Neuronal stem cell (in vitro differentiated cells): ENCODE measurements around the gene SYNE1. TPM values are rescaled to one million over a fixed set of nuclear protein-coding genes. Genes with fewer than 3 reads are reported as not detected.
"Not testable (repeated sequence)": the region's sequence is repeated elsewhere in the genome, so short reads cannot be mapped to it uniquely, and the experiment has no call there.

ENCODE experiments used
- DNase-seq: peaks from one replicate; pipeline ENCODE4 v3.0.0-alpha.2; 2013; ENCODE audit warnings: low spot score
- H2AFZ ChIP-seq: one replicate; pipeline ENCODE4 v1.6.1; 2013; ENCODE audit warnings: mild to moderate bottlenecking, low read length, inconsistent platforms
- H2AK5ac ChIP-seq: 2 replicates; pipeline ENCODE4 v1.6.1; 2013; ENCODE audit warnings: low read depth, mild to moderate bottlenecking, inconsistent platforms, low read length, moderate library complexity, mixed read lengths
- H2BK120ac ChIP-seq: 2 replicates; pipeline ENCODE4 v1.6.1; 2013; ENCODE audit warnings: low read depth, mild to moderate bottlenecking, inconsistent platforms, low read length, moderate library complexity, mixed read lengths
- H2BK12ac ChIP-seq: one replicate; pipeline ENCODE4 v1.6.1; 2013; ENCODE audit warnings: low read length, inconsistent platforms
- H2BK15ac ChIP-seq: 2 replicates; pipeline ENCODE4 v1.6.1; 2013; ENCODE audit warnings: mild to moderate bottlenecking, low read length, inconsistent platforms, mixed read lengths
- H2BK5ac ChIP-seq: one replicate; pipeline ENCODE4 v1.6.1; 2013; ENCODE audit warnings: inconsistent platforms, mild to moderate bottlenecking, low read length, moderate library complexity
- H3K14ac ChIP-seq: one replicate; pipeline ENCODE4 v1.6.1; 2013; ENCODE audit warnings: low read length, inconsistent platforms
- H3K18ac ChIP-seq: 2 replicates; pipeline ENCODE4 v1.6.1; 2013; ENCODE audit warnings: low read length, inconsistent platforms
- H3K23ac ChIP-seq: 2 replicates; pipeline ENCODE4 v1.6.1; 2013; ENCODE audit warnings: low read depth, mild to moderate bottlenecking, mixed read lengths, low read length, inconsistent platforms; ENCODE audit not compliant: poor library complexity
- H3K27ac ChIP-seq: replicated peaks from 3 replicates; pipeline ENCODE4 v1.5.1; 2013; ENCODE audit warnings: low read length, inconsistent platforms
- H3K27me3 ChIP-seq, 3 experiments: 2 replicates each; pipeline ENCODE4 v1.6.1; 2013; ENCODE audit warnings: low read length in 3 of 3, mild to moderate bottlenecking in 2 of 3, inconsistent platforms in 1 of 3, low read depth in 1 of 3, mixed read lengths in 1 of 3, moderate library complexity in 1 of 3; ENCODE audit not compliant: control insufficient read depth in 3 of 3, insufficient read depth in 3 of 3
- H3K36me3 ChIP-seq, 2 donors: replicated peaks in 1 of 2; 2 replicates each; pipeline ENCODE4 v1.6.1; 2013; ENCODE audit warnings: low read length in 2 of 2; ENCODE audit not compliant: control insufficient read depth in 2 of 2, insufficient read depth in 2 of 2
- H3K4ac ChIP-seq: 2 replicates; pipeline ENCODE4 v1.6.1; 2013; ENCODE audit warnings: inconsistent platforms, mild to moderate bottlenecking, low read length, moderate library complexity
- H3K4me1 ChIP-seq, 2 donors: 1 replicate in 1 of 2; 2 replicates in 1 of 2; pipeline ENCODE4 v1.6.1; 2013; ENCODE audit warnings: low read length in 2 of 2, low read depth in 1 of 2; ENCODE audit not compliant: control insufficient read depth in 2 of 2, insufficient read depth in 1 of 2
- H3K4me2 ChIP-seq: one replicate; pipeline ENCODE4 v1.6.1; 2013; ENCODE audit warnings: mild to moderate bottlenecking, low read length, inconsistent platforms; ENCODE audit not compliant: insufficient read depth, poor library complexity, severe bottlenecking
- H3K4me3 ChIP-seq, 2 donors: 2 replicates each; pipeline ENCODE4 v1.5.1; 2013; ENCODE audit warnings: low read length in 2 of 2, mild to moderate bottlenecking in 2 of 2, inconsistent platforms in 1 of 2, moderate library complexity in 1 of 2
- H3K79me1 ChIP-seq: one replicate; pipeline ENCODE4 v1.6.1; 2013; ENCODE audit warnings: low read depth, mild to moderate bottlenecking, inconsistent platforms, low read length, moderate library complexity
- H3K9ac ChIP-seq: one replicate; pipeline ENCODE4 v1.6.1; 2013; ENCODE audit warnings: mild to moderate bottlenecking, low read depth, low read length, inconsistent platforms; ENCODE audit not compliant: poor library complexity
- H3K9me3 ChIP-seq, 2 donors: replicated peaks in 1 of 2; 2 replicates each; pipeline versions ENCODE3 to v1.6.1; 2013; ENCODE audit warnings: low read length in 2 of 2, mild to moderate bottlenecking in 2 of 2, inconsistent platforms in 1 of 2, low read depth in 1 of 2, mixed read lengths in 1 of 2, moderate library complexity in 1 of 2; ENCODE audit not compliant: control insufficient read depth in 2 of 2, insufficient read depth in 1 of 2
- H4K8ac ChIP-seq: one replicate; pipeline ENCODE4 v1.6.1; 2013; ENCODE audit warnings: low read depth, mild to moderate bottlenecking, inconsistent platforms, low read length, moderate library complexity
- H4K91ac ChIP-seq: one replicate; pipeline ENCODE4 v1.6.1; 2013; ENCODE audit warnings: low read length, low read depth, mild to moderate bottlenecking, inconsistent platforms; ENCODE audit not compliant: poor library complexity
- WGBS, 2 donors: extraction: QIAGEN DNeasy Blood & Tissue Kit; methylation state at CpG; one replicate each; pipeline ENCODE4 v1.1.7; 2013; ENCODE audit warnings: missing lambda C conversion rate in 2 of 2, mixed read lengths in 1 of 2; ENCODE audit not compliant: insufficient read length in 2 of 2, insufficient replicate concordance in 1 of 2; ENCODE audit errors: extremely low coverage in 2 of 2; 5-methylcytosine and 5-hydroxymethylcytosine counted together
- small RNA-seq: library from polyadenylated mRNA; stranded (forward); fragments of <200 nt; extraction: miRNeasy Mini kit (QIAGEN cat#:217004); gene quantifications from one replicate; pipeline ENCODE3, GENCODE V24; 2013; ENCODE audit not compliant: insufficient read depth

The SYNE1 gene

DNA sequence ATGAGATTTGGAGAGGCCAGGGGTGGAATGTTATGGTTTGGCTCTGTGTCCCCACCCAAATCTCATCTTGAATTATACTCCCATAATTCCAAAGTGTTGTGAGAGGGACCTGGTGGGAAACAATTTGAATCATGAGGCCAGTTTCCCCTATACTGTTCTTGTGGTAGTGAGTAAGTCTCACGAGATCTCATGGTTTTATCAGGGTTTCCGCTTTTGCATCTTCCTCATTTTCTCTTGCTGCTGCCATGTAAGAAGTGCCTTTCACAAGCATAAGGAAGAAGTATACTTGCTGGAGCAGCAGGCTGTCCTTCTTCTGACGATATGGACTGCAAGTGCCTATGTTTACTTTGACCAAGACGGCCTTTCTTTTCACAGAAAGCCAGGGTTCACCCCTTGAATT lies 559.2 kb downstream of the SYNE1 start:
- H4K91ac ChIP-seq, result no peak overlapping the region
- DNase-seq, result no peak
- no peaks in the 10 kb centered on the region for H3K79me1 ChIP-seq
- H2AFZ ChIP-seq, result no peak overlapping the region
- no peak overlapping the region for H3K9ac ChIP-seq
- no peak overlapping the region for H3K14ac ChIP-seq
- H2BK5ac ChIP-seq, result no peak overlapping the region
- H3K4me1 ChIP-seq, result no peaks in the 10 kb centered on the region
- H3K4me3 ChIP-seq, result no peak overlapping the region
- no peak overlapping the region for H2BK12ac ChIP-seq
- H3K36me3 ChIP-seq, result no peaks in the 10 kb centered on the region
- no peak overlapping the region for H3K18ac ChIP-seq
- H3K23ac ChIP-seq, result no peak overlapping the region
- H3K27ac ChIP-seq, result no peak overlapping the region
- H2BK15ac ChIP-seq, result no peak overlapping the region
- H4K8ac ChIP-seq, result no peak overlapping the region
- no peak overlapping the region for H2BK120ac ChIP-seq
- no peak overlapping the region for H2AK5ac ChIP-seq
- no peaks in the 10 kb centered on the region for H3K9me3 ChIP-seq
- no peak overlapping the region for H3K4ac ChIP-seq
- no CpG with 5 or more reads among the region's 4 CpGs for WGBS, 2 donors
- H3K4me2 ChIP-seq, result no peak overlapping the region
- H3K27me3 ChIP-seq, result no peaks in the 10 kb centered on the region

DNA sequence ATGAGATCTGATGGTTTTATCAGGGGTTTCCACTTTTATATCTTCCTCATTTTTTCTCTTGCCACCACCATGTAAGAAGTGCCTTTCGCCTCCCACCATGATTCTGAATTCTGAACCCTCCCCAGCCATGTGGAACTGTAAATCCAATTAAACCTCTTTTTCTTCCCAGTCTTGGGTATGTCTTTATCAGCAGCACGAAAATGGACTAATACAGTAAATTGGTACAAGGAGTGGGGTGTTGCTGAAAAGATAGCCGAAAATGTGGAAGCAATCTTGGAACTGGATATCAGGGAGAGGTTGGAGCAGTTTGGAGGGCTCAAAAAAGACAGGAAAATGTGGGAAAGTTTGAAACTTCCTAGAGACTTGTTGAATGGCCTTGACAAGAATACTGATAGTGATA lies 560.9 kb downstream of the SYNE1 start:
- H3K14ac ChIP-seq, H3K18ac ChIP-seq, DNase-seq, H3K9ac ChIP-seq, H3K4me1 ChIP-seq, H3K36me3 ChIP-seq, H3K4me2 ChIP-seq, H3K79me1 ChIP-seq, H2BK15ac ChIP-seq, H2BK120ac ChIP-seq, H3K27me3 ChIP-seq, H3K4ac ChIP-seq, H4K8ac ChIP-seq, H3K4me3 ChIP-seq, H3K23ac ChIP-seq, H3K27ac ChIP-seq, H2BK12ac ChIP-seq, H4K91ac ChIP-seq, H2AFZ ChIP-seq, H2BK5ac ChIP-seq, H3K9me3 ChIP-seq, H2AK5ac ChIP-seq: not testable (repeated sequence)
- no CpG with 5 or more reads among the region's 3 CpGs for WGBS, 2 donors

DNA sequence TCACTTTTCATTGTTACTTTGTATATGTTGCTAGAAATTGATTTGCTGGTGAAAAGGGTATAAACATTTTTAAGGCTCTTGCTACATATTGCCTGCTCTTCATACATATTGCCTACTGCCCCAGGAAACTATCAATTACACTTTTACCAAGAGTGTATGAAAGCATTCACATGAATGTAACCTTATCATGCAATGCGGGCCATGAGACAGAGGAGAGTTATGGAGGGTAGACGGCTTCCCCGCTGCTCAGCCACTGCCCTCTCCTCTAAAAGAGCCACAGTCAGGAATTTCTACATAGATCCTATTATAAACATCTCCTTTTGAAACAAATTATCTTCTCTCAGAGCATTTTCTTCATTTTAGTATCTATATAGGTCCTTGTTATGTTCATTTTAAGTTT lies 565.3 kb downstream of the SYNE1 start:
- Histone ChIP-seq H3K14ac (no peak overlapping the region), H2BK120ac (no peak overlapping the region), H4K91ac (no peak overlapping the region), H3K27ac (no peak overlapping the region), H4K8ac (no peak overlapping the region), H2AFZ (no peak overlapping the region), H3K27me3 (no peaks in the 10 kb centered on the region), H2BK12ac (no peak overlapping the region), H3K4me2 (no peak overlapping the region), H2BK15ac (no peak overlapping the region), H3K18ac (no peak overlapping the region), H3K4ac (no peak overlapping the region), H2AK5ac (no peak overlapping the region), H3K4me1 (no peaks in the 10 kb centered on the region), H2BK5ac (no peak overlapping the region), H3K9me3 (no peaks in the 10 kb centered on the region), H3K79me1 (no peaks in the 10 kb centered on the region), H3K36me3 (no peaks in the 10 kb centered on the region), H3K4me3 (no peak overlapping the region), H3K9ac (no peak overlapping the region), H3K23ac (no peak overlapping the region)
- no peak for DNase-seq
- no CpG with 5 or more reads among the region's 3 CpGs for WGBS, 2 donors

Small RNAs within 50 kb of the gene (small RNA-seq; reads per million reads assigned to genes)
- not detected for gene RNA5SP223
